Measurements from ENCODE around the gene ITPR2.

Gene ITPR2

GRCh38 chr12:26800858-26801257, 32.1 kb downstream of the ITPR2 start:
- H3K4me2 ChIP-seq (ENCODE audit: low read depth, low read length, poor library complexity, severe bottlenecking): no peak overlapping the region
- H3K4me3 ChIP-seq (ENCODE audit: low read length, poor library complexity, severe bottlenecking): no peak overlapping the region
- TF ChIP-seq CTCF (conservative IDR thresholded peaks at IDR 0.05; ENCODE audit: low read length) (no peak), EZH2phosphoT487 (IDR thresholded peaks at IDR 0.05; ENCODE audit: borderline replicate concordance) (no peak)
- no peaks in the 10 kb centered on the region for H3F3A ChIP-seq (ENCODE audit: low read depth)
- peaks cover 9% of the 10 kb centered on the region; the same call in 1 of the 2 replicates for H3K79me2 ChIP-seq (ENCODE audit: insufficient read depth, low read length)
- H4K20me1 ChIP-seq (ENCODE audit: insufficient read depth, low read length, poor library complexity, severe bottlenecking): no peaks in the 10 kb centered on the region
- H3K27me3 ChIP-seq (ENCODE audit: insufficient read depth, low read length, poor library complexity, severe bottlenecking): no peaks in the 10 kb centered on the region
- peaks cover 4% of the 10 kb centered on the region for H3K4me1 ChIP-seq (ENCODE audit: insufficient read depth, low read length, poor library complexity, severe bottlenecking)
- no peaks in the 10 kb centered on the region for H3K9me2 ChIP-seq (replicated peaks; ENCODE audit: low read depth, low read length)
- no peak overlapping the region for H3K9ac ChIP-seq (ENCODE audit: low read depth, low read length, poor library complexity, severe bottlenecking)
- no peak overlapping the region for H2AFZ ChIP-seq (ENCODE audit: low read length)
- H3K36me3 ChIP-seq (ENCODE audit: insufficient read depth, low read length): no peaks in the 10 kb centered on the region
- H3K9me3 ChIP-seq (ENCODE audit: insufficient read depth, low read depth, low read length): no peaks in the 10 kb centered on the region

GRCh38 chr12:26800347-26800746, 32.6 kb downstream of the ITPR2 start:
- TF ChIP-seq EZH2phosphoT487 (IDR thresholded peaks at IDR 0.05; ENCODE audit: borderline replicate concordance): no peak
- TF ChIP-seq CTCF (conservative IDR thresholded peaks at IDR 0.05; ENCODE audit: low read length): no peak
- Histone ChIP-seq H3F3A (ENCODE audit: low read depth) (no peaks in the 10 kb centered on the region), H3K27me3 (ENCODE audit: insufficient read depth, low read length, poor library complexity, severe bottlenecking) (no peaks in the 10 kb centered on the region), H3K9ac (ENCODE audit: low read depth, low read length, poor library complexity, severe bottlenecking) (no peak overlapping the region), H3K9me3 (ENCODE audit: insufficient read depth, low read depth, low read length) (no peaks in the 10 kb centered on the region), H3K4me1 (ENCODE audit: insufficient read depth, low read length, poor library complexity, severe bottlenecking) (peaks cover 4% of the 10 kb centered on the region), H3K9me2 (replicated peaks; ENCODE audit: low read depth, low read length) (no peaks in the 10 kb centered on the region), H3K4me3 (ENCODE audit: low read length, poor library complexity, severe bottlenecking) (no peak overlapping the region), H2AFZ (ENCODE audit: low read length) (no peak overlapping the region), H3K79me2 (ENCODE audit: insufficient read depth, low read length) (peaks cover 9% of the 10 kb centered on the region; the same call in 1 of the 2 replicates), H3K4me2 (ENCODE audit: low read depth, low read length, poor library complexity, severe bottlenecking) (no peak overlapping the region), H4K20me1 (ENCODE audit: insufficient read depth, low read length, poor library complexity, severe bottlenecking) (no peaks in the 10 kb centered on the region), H3K36me3 (ENCODE audit: insufficient read depth, low read length) (no peaks in the 10 kb centered on the region)

GRCh38 chr12:26799741-26800140, 33.3 kb downstream of the ITPR2 start:
- H3F3A ChIP-seq (ENCODE audit: low read depth): no peaks in the 10 kb centered on the region
- peaks cover 4% of the 10 kb centered on the region for H3K4me1 ChIP-seq (ENCODE audit: insufficient read depth, low read length, poor library complexity, severe bottlenecking)
- H4K20me1 ChIP-seq (ENCODE audit: insufficient read depth, low read length, poor library complexity, severe bottlenecking): no peaks in the 10 kb centered on the region
- no peak overlapping the region for H2AFZ ChIP-seq (ENCODE audit: low read length)
- H3K9me3 ChIP-seq (ENCODE audit: insufficient read depth, low read depth, low read length): no peaks in the 10 kb centered on the region
- H3K27me3 ChIP-seq (ENCODE audit: insufficient read depth, low read length, poor library complexity, severe bottlenecking): no peaks in the 10 kb centered on the region
- TF ChIP-seq CTCF (conservative IDR thresholded peaks at IDR 0.05; ENCODE audit: low read length) (no peak), EZH2phosphoT487 (IDR thresholded peaks at IDR 0.05; ENCODE audit: borderline replicate concordance) (no peak)
- H3K4me2 ChIP-seq (ENCODE audit: low read depth, low read length, poor library complexity, severe bottlenecking): no peak overlapping the region
- no peaks in the 10 kb centered on the region for H3K36me3 ChIP-seq (ENCODE audit: insufficient read depth, low read length)
- H3K4me3 ChIP-seq (ENCODE audit: low read length, poor library complexity, severe bottlenecking): no peak overlapping the region
- no peak overlapping the region for H3K9ac ChIP-seq (ENCODE audit: low read depth, low read length, poor library complexity, severe bottlenecking)
- H3K79me2 ChIP-seq (ENCODE audit: insufficient read depth, low read length): peaks cover 9% of the 10 kb centered on the region; the same call in 1 of the 2 replicates
- H3K9me2 ChIP-seq (replicated peaks; ENCODE audit: low read depth, low read length): no peaks in the 10 kb centered on the region

Measured in Loucy (cell line).